Adrenal gland (tissue), 12 donors: ENCODE measurements around the gene KIAA0513. TPM values are rescaled to one million over a fixed set of nuclear protein-coding genes. Genes with fewer than 3 reads are reported as not detected.

Source experiments
- DNase-seq, 7 donors: peaks; one replicate each; pipeline ENCODE4 v3.0.0-alpha.2; 2019 to 2020
- H3K27ac ChIP-seq, 5 donors: fragments of 200-600 bp; sonication (generic) in 4 of 5; 1 replicate in 3 of 5; 2 replicates in 2 of 5; pipeline versions ENCODE4 v1.5.1 to v1.8.0; 2016 to 2020; ENCODE audit warnings: mild to moderate bottlenecking in 1 of 5
- H3K27me3 ChIP-seq: fragments of 200-600 bp; 2 replicates; pipeline ENCODE4 v1.8.0; 2021
- H3K36me3 ChIP-seq, 2 donors: fragments of 200-600 bp; replicated peaks in 1 of 2; 1 replicate in 1 of 2; 2 replicates in 1 of 2; pipeline versions ENCODE4 v1.5.1 to v1.8.0; 2018 to 2022
- H3K4me1 ChIP-seq, 2 donors: fragments of 200-600 bp; replicated peaks in 1 of 2; 1 replicate in 1 of 2; 2 replicates in 1 of 2; pipeline versions ENCODE4 v1.5.1 to v1.8.0; 2018 to 2021
- H3K4me3 ChIP-seq, 4 donors: fragments of 200-600 bp; sonication (generic) in 3 of 4; one replicate each; pipeline ENCODE4 v1.5.1; 2016 to 2018
- H3K9me3 ChIP-seq, 3 donors: fragments of 200-600 bp; sonication (generic) in 1 of 3; replicated peaks in 1 of 3; 1 replicate in 2 of 3; 2 replicates in 1 of 3; pipeline versions ENCODE4 v1.5.1 to v1.8.0; 2016 to 2021
- POLR2A ChIP-seq, 2 donors: fragments of 450-650 bp; IDR thresholded peaks; one replicate each; pipeline ENCODE4 v1.6.1; 2017; ENCODE audit warnings: antibody characterized with exemption in 2 of 2, mild to moderate bottlenecking in 2 of 2, moderate library complexity in 1 of 2
- WGBS, 4 donors: extraction: QIAGEN DNeasy Blood & Tissue Kit in 2 of 4; methylation state at CpG; one replicate each; pipeline versions ENCODE4 v1.1.5 to v1.1.7; 2013 to 2017; 5-methylcytosine and 5-hydroxymethylcytosine counted together
- intact Hi-C, 2 donors: fragments of 100-400 bp; cut with DNase I; formaldehyde crosslinking; loops; one replicate each; pipeline versions ENCODE4 v1.14.1 to v1.15.0; 2022 to 2023
- polyA plus RNA-seq, 3 donors: library from polyadenylated mRNA; stranded (reverse); fragments of 200-250 nt in 2 of 3; fragments of 350-450 nt in 1 of 3; fragmentation: Illumina TruSeq in 1 of 3; extraction: RNeasy Lipid Tissue Mini Kit (QIAGEN cat#74804) in 1 of 3; gene quantifications; one replicate each; pipeline ENCODE4 v1.2.3, GENCODE V29; 2013 to 2014
- total RNA-seq, 9 donors: library from RNA; depleted of rRNA in 4 of 9; stranded (reverse); fragments of >200 nt in 4 of 9; fragments of 120-200 nt in 1 of 9; fragmentation: NEBNext Ultra II Directional in 1 of 9; extraction: Animal tissue kit (Norgen Biotek cat#: 25700) in 1 of 9; gene quantifications; one replicate each; pipeline versions ENCODE4 v1.1.0 to v1.2.4, GENCODE V29; 2013 to 2023
- TF ChIP-seq, protein P1 (sequence below), 6 experiments: fragments of 450-650 bp in 4 of 6; fragments of 200-600 bp in 2 of 6; sonication (generic) in 1 of 6; IDR thresholded peaks; 1 replicate in 5 of 6; 2 replicates in 1 of 6; pipeline versions ENCODE4 v1.5.1 to v1.8.0; 2016 to 2021; ENCODE audit warnings: antibody characterized with exemption in 6 of 6, mild to moderate bottlenecking in 2 of 6, moderate library complexity in 1 of 6
- donor health status: healthy with polysubstance abuse.
- donor health status: Bipolar disorder and iron deficiency.
- donor health status: DM: yes; HTN: yes; CAD: no.
- donor health status: DM: no; HTN: no; CAD: no.
- donor health status: DM: no; HTN: no; CAD: no.
- donor health status: DM: yes; HTN: yes; CAD: no.

KIAA0513 gene
- total and polyA plus RNA-seq, 12 donors, result 7.5 to 36.7 (median 17.8) TPM

DNA sequence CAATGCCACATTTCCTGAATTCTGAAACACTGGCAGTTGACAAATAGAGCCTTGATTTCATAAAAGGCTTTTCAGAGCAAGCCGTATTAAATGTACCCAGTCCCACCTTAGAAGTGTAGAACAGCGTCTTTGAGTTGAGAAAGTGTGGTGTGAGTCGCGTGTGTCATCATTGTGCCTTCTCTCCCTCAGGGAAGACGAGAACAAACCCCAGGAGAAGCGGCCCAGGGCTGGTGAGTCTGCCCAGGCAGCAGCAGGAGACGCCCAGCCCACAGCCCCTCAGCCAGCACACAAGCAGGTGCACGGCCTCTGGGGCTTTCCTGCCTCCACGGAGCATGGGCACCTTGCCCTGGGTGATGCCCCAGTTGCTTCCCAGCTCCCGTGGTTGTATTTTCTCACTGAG, 50.6 kb downstream of the KIAA0513 start:
- no peak for DNase-seq
- Histone ChIP-seq H3K27ac (no peak overlapping the region), H3K36me3 (peaks cover 0 to 39% of the 10 kb centered on the region in 2 donors), H3K4me1 (peaks cover 0 to 4% of the 10 kb centered on the region in 2 donors), H3K9me3 (no peaks in the 10 kb centered on the region), H3K4me3 (no peak overlapping the region), H3K27me3 (no peaks in the 10 kb centered on the region)
- TF ChIP-seq, protein P1, sequence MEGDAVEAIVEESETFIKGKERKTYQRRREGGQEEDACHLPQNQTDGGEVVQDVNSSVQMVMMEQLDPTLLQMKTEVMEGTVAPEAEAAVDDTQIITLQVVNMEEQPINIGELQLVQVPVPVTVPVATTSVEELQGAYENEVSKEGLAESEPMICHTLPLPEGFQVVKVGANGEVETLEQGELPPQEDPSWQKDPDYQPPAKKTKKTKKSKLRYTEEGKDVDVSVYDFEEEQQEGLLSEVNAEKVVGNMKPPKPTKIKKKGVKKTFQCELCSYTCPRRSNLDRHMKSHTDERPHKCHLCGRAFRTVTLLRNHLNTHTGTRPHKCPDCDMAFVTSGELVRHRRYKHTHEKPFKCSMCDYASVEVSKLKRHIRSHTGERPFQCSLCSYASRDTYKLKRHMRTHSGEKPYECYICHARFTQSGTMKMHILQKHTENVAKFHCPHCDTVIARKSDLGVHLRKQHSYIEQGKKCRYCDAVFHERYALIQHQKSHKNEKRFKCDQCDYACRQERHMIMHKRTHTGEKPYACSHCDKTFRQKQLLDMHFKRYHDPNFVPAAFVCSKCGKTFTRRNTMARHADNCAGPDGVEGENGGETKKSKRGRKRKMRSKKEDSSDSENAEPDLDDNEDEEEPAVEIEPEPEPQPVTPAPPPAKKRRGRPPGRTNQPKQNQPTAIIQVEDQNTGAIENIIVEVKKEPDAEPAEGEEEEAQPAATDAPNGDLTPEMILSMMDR (IDR thresholded peaks at IDR 0.05), result no peak
- TF ChIP-seq POLR2A (IDR thresholded peaks at IDR 0.05), result no peak
- intact Hi-C loops, result no loop called here
- 82 to 96% (median 87%) methylated on average over 8 to 10 of the region's 10 CpGs for WGBS, 4 donors

DNA sequence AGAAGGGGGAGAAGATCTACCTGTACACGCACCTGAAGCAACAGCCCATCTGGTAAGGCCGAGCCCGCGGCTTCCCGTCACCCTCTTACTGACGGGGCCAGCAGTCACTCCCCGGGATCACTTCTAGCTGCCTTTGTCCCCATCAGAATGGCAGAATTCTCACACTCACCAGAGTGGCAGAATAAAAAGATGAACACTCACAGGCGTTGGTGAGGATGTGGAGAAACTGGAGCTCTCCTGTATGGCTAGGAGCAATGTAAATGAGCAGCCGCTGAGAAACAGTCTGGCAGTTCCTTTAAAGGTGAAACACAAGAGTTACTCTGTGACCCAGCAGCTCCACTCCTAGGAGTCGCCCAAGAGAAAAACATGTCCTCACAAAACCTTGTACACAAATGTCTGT, 51.4 kb downstream of the KIAA0513 start:
- intact Hi-C loops, result no loop called here
- H3K4me1 ChIP-seq, result peaks cover 0 to 4% of the 10 kb centered on the region in 2 donors
- peaks cover 0 to 32% of the 10 kb centered on the region in 2 donors for H3K36me3 ChIP-seq
- 96 to 99% (median 97%) methylated on average over 9 to 10 of the region's 10 CpGs for whole genome bisulfite sequencing, 4 donors
- H3K9me3 ChIP-seq, result no peaks in the 10 kb centered on the region
- DNase-seq, result no peak
- H3K27me3 ChIP-seq, result no peaks in the 10 kb centered on the region
- no peak overlapping the region for H3K27ac ChIP-seq
- H3K4me3 ChIP-seq, result no peak overlapping the region
- TF ChIP-seq, protein P1 (IDR thresholded peaks at IDR 0.05), result no peak
- no peak for TF ChIP-seq POLR2A (IDR thresholded peaks at IDR 0.05)

DNA sequence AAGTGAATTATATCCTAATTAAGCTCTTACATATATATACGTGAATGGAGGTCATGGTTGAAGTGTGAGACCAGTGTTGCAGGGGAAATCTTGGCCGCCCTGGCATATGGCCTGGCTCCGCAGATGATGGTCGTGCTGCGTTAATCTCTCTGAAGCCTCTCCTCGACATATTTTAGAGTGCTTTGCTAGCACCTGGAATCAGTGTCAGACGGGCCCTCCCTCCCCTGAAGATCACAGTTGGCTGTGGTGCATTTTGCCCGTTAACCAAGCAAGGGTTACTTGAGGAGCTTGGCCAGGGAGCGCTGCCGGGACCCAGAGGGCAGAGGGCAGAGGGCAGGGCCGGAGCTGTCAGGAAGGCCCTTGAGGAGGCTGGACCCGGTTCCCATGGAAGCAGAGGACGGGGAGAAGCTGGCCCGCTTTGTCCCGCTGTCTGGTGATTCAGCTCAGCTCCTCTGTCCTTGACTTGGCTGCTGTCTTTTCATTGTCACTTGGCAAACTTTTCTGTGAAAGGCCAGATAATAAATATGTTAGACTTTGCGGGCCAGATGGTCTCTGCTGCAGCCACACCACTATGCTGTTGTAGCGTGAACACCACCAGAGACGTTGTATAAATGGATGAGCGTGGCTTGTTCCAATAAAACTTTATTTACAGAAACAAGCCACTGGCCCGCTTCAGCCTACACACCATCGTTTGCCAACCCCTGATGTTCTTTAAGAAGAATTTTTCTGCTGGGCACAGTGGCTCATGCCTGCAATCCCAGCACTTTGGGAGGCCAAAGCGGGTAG, 52.4 kb downstream of the KIAA0513 start:
- DNase-seq, result peak; percentile 60 to 89 (median 81)
- Histone ChIP-seq H3K27ac (peak overlapping the region in 1 of 5 donors; percentile 38), H3K9me3 (no peaks in the 10 kb centered on the region), H3K4me3 (no peak overlapping the region), H3K36me3 (peaks cover 0 to 30% of the 10 kb centered on the region in 2 donors), H3K27me3 (no peaks in the 10 kb centered on the region), H3K4me1 (peaks cover 0 to 4% of the 10 kb centered on the region in 2 donors)
- TF ChIP-seq, protein P1 (IDR thresholded peaks at IDR 0.05), result no peak
- TF ChIP-seq POLR2A (IDR thresholded peaks at IDR 0.05), result no peak
- WGBS, 4 donors, result 54 to 67% (median 61%) methylated on average over 16 to 22 of the region's 22 CpGs
- intact Hi-C loops, result no loop called here

DNA sequence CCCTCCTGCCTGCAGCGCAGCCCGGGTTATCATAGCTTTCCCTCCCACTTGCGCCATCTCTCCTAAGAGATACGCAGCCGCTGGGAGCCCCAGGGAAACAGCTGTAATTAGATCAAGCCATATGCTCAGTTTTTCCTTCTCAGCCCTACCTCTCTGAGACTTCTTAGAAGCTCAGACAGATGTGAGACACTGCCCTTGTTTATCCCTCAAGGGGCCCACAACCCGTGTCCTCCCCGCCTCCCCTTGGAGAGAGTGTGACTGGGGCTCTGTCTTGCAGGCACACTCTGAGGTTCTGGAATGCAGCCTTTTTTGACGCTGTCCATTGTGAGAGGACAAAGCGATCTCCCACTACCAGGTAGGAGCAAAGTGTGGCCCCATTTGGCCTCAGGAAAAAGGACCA, 53.4 kb downstream of the KIAA0513 start:
- intact Hi-C loops, result no loop called here
- H3K36me3 ChIP-seq, result peaks cover 0 to 27% of the 10 kb centered on the region in 2 donors
- 91 to 93% (median 92%) methylated on average over 8 to 9 of the region's 9 CpGs for WGBS, 4 donors
- no peaks in the 10 kb centered on the region for H3K27me3 ChIP-seq
- peaks cover 0 to 4% of the 10 kb centered on the region in 2 donors for H3K4me1 ChIP-seq
- TF ChIP-seq, protein P1 (IDR thresholded peaks at IDR 0.05), result no peak
- H3K9me3 ChIP-seq, result no peaks in the 10 kb centered on the region
- peak in 1 of 7 donors; percentile 70 for DNase-seq
- H3K4me3 ChIP-seq, result no peak overlapping the region
- no peak overlapping the region for H3K27ac ChIP-seq
